Activated CD8-positive, alpha-beta memory T cell treated with anti-CD3 and anti-CD28 coated beads, Interleukin-2, amount 10 ng/mL, durations not matched to agents 7 days and 5 days (primary cell): ENCODE data around the gene PARVA. TPM values are rescaled to one million over a fixed set of nuclear protein-coding genes. Genes with fewer than 3 reads are reported as not detected.

Experiments used
- ATAC-seq: fragments of 150-1000 bp; cut with Tn5 transposase; one replicate; pipeline ENCODE4 v1.10.0; 2021; ENCODE audit warnings: moderate library complexity
- CTCF ChIA-PET: fragments of 350-600 bp; sonication (Branson Sonifier 250); formaldehyde crosslinking; loops from one replicate; lab custom pipeline; 2021; ENCODE audit warnings: antibody characterized with exemption; lab: Charles Lee
- DNase-seq: peaks from one replicate; pipeline ENCODE4 v3.0.0-alpha.2; 2020
- H3K27ac Mint-ChIP-seq: one replicate; pipeline ENCODE4 v1.8.0; 2021; ENCODE audit warnings: mild to moderate bottlenecking, mixed read lengths
- H3K27me3 Mint-ChIP-seq: one replicate; pipeline ENCODE4 v1.8.0; 2021; ENCODE audit warnings: mixed read lengths
- H3K36me3 Mint-ChIP-seq: one replicate; pipeline ENCODE4 v1.8.0; 2021; ENCODE audit warnings: mild to moderate bottlenecking, mixed read lengths
- H3K4me1 Mint-ChIP-seq: one replicate; pipeline ENCODE4 v1.8.0; 2021; ENCODE audit warnings: mixed read lengths
- H3K4me3 Mint-ChIP-seq: one replicate; pipeline ENCODE4 v1.8.0; 2021; ENCODE audit warnings: mild to moderate bottlenecking, moderate library complexity, mixed read lengths
- H3K9me3 Mint-ChIP-seq: one replicate; pipeline ENCODE4 v1.8.0; 2022; ENCODE audit warnings: low read depth, mixed read lengths
- total RNA-seq, 2 experiments: library from RNA; stranded (reverse); gene quantifications; one replicate each; pipeline ENCODE4 v1.2.3, GENCODE V29; 2021

Gene PARVA
- total RNA-seq, 2 experiments from 2014 or later = not detected

DNA sequence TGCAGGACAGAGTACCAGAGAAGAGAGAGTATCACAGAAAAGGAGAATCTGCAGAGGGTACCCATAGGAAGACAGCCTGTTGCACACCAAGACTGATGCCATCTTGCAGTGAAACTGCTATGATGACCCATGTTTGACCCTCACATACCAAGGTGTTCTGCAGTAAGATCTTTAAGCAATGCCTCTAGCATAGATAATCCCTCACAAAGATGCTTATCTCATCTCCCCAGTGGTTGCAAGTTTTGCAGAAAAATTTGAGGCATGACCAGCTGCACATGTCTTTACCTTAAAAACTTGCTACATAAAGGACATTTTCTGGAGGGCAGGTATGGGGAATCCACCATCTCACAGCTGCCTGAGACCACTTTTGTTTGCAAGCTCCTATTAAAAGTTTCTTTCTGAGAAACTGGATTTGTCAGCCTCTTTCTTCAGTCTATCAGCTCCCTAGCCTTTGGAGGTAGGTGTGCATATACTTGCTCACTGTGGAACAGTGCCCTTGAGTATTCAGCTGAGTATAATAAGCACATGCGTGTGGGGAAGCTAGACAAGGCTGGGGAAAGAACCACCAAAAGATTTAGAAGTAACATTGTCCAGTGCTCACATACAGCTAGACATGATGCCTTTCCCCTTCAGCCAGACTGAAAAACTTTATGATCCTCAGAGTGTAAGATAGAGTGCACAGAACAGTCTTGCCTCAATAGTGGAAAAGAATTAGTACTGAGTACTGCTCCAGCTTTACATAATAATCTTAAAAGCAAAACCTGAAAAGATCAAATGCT, 196.5 kb downstream of the PARVA start:
- DNase-seq (no peak), ATAC-seq (no peak)
- Mint-ChIP-seq H3K27ac (no peak overlapping the region), H3K9me3 (no peaks in the 10 kb centered on the region), H3K4me1 (no peaks in the 10 kb centered on the region), H3K27me3 (peaks cover 23% of the 10 kb centered on the region), H3K4me3 (no peak overlapping the region), H3K36me3 (no peaks in the 10 kb centered on the region)
- CTCF ChIA-PET = interaction anchor here (1.3 kb wide), 1 partner anchor 12 kb away, joined by 3 read pairs; no protein-coding TSS in a partner anchor

GRCh38 chr11:12577725-12578644, 200.6 kb downstream of the PARVA start:
- DNase-seq (no peak), ATAC-seq (no peak)
- CTCF ChIA-PET = no interaction called here
- H3K4me3 Mint-ChIP-seq = no peak overlapping the region
- H3K36me3 Mint-ChIP-seq = no peaks in the 10 kb centered on the region
- H3K9me3 Mint-ChIP-seq = no peaks in the 10 kb centered on the region
- no peak overlapping the region for H3K27ac Mint-ChIP-seq
- peaks cover 20% of the 10 kb centered on the region for H3K27me3 Mint-ChIP-seq
- H3K4me1 Mint-ChIP-seq = no peaks in the 10 kb centered on the region

DNA sequence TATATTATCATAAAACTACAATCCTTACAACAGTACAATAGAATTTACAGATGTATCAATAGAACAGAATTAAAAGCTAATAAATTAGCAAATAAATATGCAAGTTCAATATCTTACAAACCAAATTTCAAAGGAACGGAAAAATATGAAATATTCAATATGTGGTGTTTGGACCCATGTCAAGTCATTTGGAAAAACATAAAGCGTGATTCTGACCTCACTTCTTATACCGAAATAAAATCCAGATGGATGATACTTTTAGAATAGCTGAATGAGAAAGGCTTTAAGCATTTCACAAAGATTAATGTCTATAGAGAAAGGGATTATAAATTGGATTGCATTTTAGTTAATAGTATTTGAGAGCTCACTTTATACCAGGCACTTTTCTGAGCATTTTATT, 204.0 kb downstream of the PARVA start:
- ATAC-seq = no peak
- Mint-ChIP-seq H3K27ac (no peak overlapping the region), H3K4me1 (no peaks in the 10 kb centered on the region), H3K4me3 (no peak overlapping the region), H3K27me3 (peaks cover 22% of the 10 kb centered on the region), H3K36me3 (no peaks in the 10 kb centered on the region), H3K9me3 (no peaks in the 10 kb centered on the region)
- CTCF ChIA-PET = no interaction called here
- no peak for DNase-seq

DNA sequence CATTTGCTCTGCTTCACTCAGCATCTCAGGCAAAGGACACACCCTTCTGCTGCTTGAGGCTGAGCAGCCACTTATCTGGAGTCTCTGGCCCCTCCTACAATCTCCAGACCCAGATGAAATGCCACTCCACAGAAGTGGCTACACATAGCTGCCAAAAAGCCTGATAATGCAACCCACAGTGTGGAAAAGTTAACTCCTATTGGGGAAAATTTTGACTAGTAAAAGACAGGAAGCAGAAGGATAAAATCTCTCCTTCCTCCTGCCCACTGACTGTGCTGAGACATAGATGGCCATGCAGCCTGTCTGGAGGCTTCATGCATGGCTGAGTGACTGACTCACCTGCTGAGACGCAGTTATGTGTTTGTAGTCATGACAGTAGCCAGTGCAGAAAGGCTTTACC, 204.6 kb downstream of the PARVA start:
- CTCF ChIA-PET = no interaction called here
- Mint-ChIP-seq H3K27me3 (peaks cover 22% of the 10 kb centered on the region), H3K36me3 (no peaks in the 10 kb centered on the region), H3K27ac (no peak overlapping the region), H3K4me3 (no peak overlapping the region), H3K9me3 (no peaks in the 10 kb centered on the region), H3K4me1 (no peaks in the 10 kb centered on the region)
- DNase-seq = no peak
- no peak for ATAC-seq
